ENCODE measurements around the gene MYO15B.
A peak's percentile ranks its signal among the peaks of the same experiment; 100 is the strongest.

The MYO15B gene

DNA sequence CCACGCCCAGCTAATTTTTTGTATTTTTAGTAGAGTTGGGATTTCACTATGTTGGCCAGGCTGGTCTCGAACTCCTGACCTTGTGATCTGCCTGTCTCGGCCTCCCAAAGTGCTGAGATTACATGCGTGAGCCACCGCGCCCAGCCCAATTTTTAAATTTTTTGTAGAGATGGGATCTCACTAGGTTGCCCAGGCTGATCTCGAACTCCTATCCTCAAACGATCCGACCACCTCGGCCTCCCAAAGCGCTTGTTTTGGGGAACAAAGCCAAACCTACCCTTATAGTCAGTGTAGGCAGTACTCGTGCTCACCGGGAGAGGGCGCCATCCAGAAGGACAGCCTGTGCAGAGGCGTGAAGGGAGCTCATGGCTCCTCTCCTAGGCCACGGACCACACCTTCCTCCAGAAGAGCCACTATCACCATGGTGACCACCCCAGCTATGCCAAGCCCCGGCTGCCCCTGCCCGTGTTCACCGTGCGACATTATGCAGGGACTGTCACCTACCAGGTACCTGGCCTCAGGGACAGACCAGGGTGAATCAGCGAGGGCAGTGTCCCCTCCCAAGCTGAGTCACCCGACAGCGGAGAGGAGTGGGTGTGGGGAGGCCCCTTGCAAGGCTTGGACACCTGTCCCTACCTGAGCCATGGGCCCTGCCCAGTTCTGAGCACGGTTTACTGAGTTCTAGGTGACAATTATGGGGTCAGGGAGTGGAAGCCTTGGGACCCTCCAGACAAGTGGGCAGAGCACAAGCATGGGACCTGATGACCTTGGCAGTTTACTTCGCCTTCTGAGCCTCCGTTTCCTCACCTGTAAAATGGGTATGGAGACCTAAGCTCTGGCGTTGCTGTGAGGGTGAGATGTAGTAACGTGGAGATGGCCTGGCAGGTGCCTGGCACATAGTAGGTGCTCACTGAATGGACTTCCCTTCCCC lies 13.7 kb downstream of the MYO15B start:
- TF ChIP-seq, protein P1, sequence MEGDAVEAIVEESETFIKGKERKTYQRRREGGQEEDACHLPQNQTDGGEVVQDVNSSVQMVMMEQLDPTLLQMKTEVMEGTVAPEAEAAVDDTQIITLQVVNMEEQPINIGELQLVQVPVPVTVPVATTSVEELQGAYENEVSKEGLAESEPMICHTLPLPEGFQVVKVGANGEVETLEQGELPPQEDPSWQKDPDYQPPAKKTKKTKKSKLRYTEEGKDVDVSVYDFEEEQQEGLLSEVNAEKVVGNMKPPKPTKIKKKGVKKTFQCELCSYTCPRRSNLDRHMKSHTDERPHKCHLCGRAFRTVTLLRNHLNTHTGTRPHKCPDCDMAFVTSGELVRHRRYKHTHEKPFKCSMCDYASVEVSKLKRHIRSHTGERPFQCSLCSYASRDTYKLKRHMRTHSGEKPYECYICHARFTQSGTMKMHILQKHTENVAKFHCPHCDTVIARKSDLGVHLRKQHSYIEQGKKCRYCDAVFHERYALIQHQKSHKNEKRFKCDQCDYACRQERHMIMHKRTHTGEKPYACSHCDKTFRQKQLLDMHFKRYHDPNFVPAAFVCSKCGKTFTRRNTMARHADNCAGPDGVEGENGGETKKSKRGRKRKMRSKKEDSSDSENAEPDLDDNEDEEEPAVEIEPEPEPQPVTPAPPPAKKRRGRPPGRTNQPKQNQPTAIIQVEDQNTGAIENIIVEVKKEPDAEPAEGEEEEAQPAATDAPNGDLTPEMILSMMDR (conservative IDR thresholded peaks at IDR 0.05; ENCODE audit: control insufficient read depth, insufficient read depth, low read depth, low read length) = peak; percentile 72
- no peak overlapping the region for H3K4me3 ChIP-seq (ENCODE audit: control insufficient read depth, low read depth, low read length)
- peak; percentile 29 for DNase-seq (ENCODE audit: low read depth)

DNA sequence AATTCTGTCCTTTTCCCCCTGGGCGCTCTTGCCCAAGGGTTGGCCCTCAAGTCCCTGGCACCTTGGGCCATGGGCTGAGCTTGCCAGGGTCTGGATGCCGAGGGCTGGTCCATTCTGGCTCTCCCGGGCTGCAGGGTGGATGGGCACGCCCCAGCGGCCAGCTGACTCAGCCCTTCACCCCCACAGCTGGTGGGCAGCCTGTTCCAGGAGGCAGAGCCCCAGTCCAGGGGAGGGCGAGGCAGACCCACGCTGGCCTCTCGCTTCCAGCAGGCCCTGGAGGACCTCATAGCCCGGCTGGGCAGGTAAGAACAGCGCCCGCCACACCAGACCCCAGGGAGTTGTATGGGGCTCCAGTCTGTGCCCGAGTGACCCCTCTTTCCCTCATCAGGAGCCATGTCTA lies 15.0 kb downstream of the MYO15B start:
- DNase-seq (ENCODE audit: low read depth) = no peak
- TF ChIP-seq, protein P1 (conservative IDR thresholded peaks at IDR 0.05; ENCODE audit: control insufficient read depth, insufficient read depth, low read depth, low read length) = no peak
- no peak overlapping the region for H3K4me3 ChIP-seq (ENCODE audit: control insufficient read depth, low read depth, low read length)

DNA sequence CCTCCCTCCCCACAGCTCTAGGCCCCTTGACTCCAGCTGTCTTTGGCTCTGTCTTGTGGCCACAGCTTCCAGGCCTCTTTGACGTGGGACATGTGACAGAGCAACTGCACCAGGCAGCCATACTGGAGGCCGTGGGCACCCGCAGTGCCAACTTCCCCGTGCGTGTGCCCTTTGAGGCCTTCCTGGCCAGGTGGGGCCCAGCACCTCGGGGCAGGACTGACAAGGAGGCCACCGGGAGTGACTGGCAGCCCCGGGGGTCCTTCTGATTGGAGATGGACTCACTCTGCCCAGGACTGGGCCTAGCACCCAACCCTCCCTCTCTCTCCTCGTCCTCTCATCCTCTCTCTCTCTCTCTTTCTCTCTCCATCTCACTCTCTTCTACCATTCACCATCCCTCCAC lies 15.5 kb downstream of the MYO15B start:
- no peak for DNase-seq (ENCODE audit: low read depth)
- H3K4me3 ChIP-seq (ENCODE audit: control insufficient read depth, low read depth, low read length) = no peak overlapping the region
- TF ChIP-seq, protein P1 (conservative IDR thresholded peaks at IDR 0.05; ENCODE audit: control insufficient read depth, insufficient read depth, low read depth, low read length) = no peak

DNA sequence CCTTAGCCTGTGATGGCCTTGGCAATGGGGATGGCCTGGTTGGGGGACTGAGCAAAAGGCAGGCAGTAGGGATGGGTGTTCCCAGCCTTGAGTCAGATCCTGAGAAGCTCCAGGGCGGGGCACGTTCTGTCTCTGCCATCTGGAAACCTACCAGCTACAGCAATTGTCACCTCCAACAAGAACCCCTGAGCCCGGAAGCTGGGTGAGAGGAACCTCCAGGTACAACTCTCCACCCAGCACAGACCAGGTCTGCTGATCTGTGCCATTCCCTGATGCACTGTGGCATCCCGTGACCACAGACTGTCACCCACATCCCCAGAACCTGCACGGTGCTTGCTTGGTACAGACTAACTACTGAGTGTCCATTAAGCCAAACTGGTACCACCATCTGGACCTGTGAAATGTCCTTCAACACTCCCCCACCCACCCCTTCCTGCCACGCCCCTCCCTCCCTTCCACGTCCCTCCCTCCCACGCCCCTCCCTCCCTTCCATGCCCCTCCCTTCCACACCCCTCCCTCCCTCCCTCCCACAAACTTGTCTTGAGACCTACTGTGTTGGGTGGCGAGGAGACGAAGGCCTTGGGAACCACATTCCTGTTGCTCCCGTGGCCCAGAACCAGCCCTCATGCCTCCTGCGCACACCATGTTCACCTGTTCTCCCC lies 16.6 kb downstream of the MYO15B start:
- H3K4me3 ChIP-seq (ENCODE audit: control insufficient read depth, low read depth, low read length) = no peak overlapping the region
- DNase-seq (ENCODE audit: low read depth) = no peak
- TF ChIP-seq, protein P1 (conservative IDR thresholded peaks at IDR 0.05; ENCODE audit: control insufficient read depth, insufficient read depth, low read depth, low read length) = no peak

DNA sequence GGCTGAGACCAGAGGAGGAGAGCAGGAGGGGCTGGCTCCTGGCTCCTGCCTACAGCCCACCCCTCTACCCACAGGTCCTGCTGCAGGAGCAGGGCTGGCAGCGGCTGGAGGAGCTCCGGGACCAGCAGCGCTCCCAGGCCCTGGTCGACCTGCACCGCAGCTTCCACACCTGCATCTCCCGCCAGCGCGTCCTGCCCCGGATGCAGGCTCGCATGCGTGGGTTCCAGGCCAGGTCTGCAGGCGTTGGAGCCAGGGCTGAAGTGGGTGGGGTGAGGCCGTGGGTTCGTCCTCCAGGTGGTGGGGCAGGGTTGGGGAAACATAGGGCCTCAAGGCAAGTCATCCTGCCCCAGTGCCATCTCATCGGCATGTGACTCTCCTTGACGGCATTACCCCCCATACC lies 18.2 kb downstream of the MYO15B start:
- no peak for DNase-seq (ENCODE audit: low read depth)
- TF ChIP-seq, protein P1 (conservative IDR thresholded peaks at IDR 0.05; ENCODE audit: control insufficient read depth, insufficient read depth, low read depth, low read length) = no peak
- no peak overlapping the region for H3K4me3 ChIP-seq (ENCODE audit: control insufficient read depth, low read depth, low read length)

DNA sequence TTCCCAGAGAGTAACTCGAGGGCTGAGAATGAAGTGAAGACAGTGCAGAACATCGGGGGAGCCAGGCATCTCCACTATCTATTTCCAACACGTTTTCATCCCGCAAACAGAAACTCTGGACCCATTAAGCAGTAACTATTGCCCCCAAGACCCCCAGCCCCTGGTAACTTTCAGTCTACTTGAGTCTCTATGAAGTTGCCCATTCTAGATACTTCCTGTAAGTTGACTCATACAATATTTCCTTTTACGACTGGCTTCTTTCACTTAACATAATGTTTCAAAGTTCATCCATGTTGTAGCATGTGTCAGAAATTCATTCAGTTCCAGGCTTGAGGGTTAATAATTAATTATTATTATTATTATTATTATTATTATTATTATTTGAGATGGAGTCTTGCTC lies 19.5 kb downstream of the MYO15B start:
- TF ChIP-seq, protein P1 (conservative IDR thresholded peaks at IDR 0.05; ENCODE audit: control insufficient read depth, insufficient read depth, low read depth, low read length) = no peak

More for the DNA sequence above, 19.5 kb downstream of the MYO15B start:
- no peak overlapping the region for H3K4me3 ChIP-seq (ENCODE audit: control insufficient read depth, low read depth, low read length)
- no peak for DNase-seq (ENCODE audit: low read depth)

Measured in fibroblast of mammary gland (primary cell).